Measurements from ENCODE around the gene VIT. TPM values are rescaled to one million over a fixed set of nuclear protein-coding genes. Genes with fewer than 3 reads are reported as not detected.

VIT gene
- total RNA-seq, 2 donors from 2014 or later: 23.9 to 31.4 TPM

DNA sequence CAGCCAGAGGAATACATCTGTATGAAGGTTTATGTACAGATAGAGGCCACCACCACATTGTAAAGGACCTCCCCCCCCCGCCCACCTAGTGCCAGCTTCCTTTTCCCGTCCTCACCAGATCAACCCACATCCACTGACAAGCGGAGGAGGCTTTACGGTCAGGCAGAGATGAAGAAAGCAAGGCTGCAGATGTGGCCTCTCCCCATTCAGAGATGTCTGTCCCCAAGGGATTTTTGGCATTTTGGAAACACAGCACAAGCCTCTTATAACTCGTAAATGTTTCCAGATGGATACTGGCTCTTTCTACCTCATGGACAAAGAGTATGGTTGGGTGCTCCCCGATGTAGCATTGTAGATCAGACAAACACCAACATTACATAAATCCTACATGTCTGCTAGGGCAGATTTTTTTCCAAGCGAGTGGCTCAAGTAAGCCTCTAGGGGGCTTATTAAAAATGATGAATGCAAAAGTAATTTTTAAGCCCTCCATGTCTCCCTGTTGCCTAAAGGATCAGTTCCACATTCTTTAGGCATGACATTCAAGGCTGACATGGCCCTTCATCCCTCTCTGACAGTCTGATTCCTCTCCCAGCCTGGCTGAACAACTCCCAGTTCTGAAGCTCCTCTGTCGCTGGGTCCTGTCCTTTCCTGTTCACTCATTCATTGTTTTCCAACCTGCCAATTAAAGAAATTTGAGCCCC is 11.7 kb downstream of the VIT start:
- ATAC-seq (ENCODE audit: insufficient number of reproducible peaks, low FRiP score, low read depth) (no peak), DNase-seq (ENCODE audit: low spot score) (no peak)
- H3K4me3 ChIP-seq: no peak overlapping the region
- no peak overlapping the region for H3K27ac ChIP-seq
- TF ChIP-seq, protein P1, sequence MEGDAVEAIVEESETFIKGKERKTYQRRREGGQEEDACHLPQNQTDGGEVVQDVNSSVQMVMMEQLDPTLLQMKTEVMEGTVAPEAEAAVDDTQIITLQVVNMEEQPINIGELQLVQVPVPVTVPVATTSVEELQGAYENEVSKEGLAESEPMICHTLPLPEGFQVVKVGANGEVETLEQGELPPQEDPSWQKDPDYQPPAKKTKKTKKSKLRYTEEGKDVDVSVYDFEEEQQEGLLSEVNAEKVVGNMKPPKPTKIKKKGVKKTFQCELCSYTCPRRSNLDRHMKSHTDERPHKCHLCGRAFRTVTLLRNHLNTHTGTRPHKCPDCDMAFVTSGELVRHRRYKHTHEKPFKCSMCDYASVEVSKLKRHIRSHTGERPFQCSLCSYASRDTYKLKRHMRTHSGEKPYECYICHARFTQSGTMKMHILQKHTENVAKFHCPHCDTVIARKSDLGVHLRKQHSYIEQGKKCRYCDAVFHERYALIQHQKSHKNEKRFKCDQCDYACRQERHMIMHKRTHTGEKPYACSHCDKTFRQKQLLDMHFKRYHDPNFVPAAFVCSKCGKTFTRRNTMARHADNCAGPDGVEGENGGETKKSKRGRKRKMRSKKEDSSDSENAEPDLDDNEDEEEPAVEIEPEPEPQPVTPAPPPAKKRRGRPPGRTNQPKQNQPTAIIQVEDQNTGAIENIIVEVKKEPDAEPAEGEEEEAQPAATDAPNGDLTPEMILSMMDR (IDR thresholded peaks at IDR 0.05): no peak
- H3K27me3 ChIP-seq (replicated peaks; ENCODE audit: insufficient read depth): no peaks in the 10 kb centered on the region
- H3K4me1 ChIP-seq (ENCODE audit: control insufficient read depth in 1 of 2, low read depth in 2 of 2): no peaks in the 10 kb centered on the region
- H3K36me3 ChIP-seq: no peaks in the 10 kb centered on the region
- no peaks in the 10 kb centered on the region for H3K9me3 ChIP-seq

DNA sequence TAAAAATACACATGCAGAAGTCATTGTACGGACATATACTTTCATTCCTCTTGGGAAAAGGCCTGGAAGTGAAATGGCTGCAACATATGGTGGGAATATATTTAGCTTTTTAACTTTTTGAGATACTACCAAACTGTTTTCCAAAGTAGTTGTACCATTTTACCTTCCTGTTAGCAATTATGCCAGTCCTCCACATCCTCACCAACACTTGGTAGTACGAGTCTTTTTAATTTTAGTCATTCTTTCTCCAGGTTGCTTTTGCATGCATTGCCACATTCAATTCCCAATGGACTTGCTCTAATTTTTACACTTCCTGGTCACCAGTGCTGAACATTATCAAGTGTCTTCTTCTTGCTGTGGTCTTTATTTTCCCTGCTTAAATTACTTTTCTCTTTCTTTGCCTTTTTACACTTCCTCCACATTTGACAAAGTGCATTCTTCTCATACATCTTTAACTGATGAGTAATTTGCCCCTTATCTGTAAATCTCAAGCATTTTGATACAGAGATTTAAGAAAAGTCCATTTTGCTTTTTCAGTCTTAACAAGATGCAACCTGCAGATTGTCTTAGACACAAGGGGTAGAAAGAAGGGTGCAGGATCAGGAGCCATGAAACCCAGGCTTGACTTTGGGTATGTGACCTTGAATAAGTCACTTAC is 14.5 kb downstream of the VIT start:
- DNase-seq (ENCODE audit: low spot score) (no peak), ATAC-seq (ENCODE audit: insufficient number of reproducible peaks, low FRiP score, low read depth) (no peak)
- Histone ChIP-seq H3K4me1 (ENCODE audit: control insufficient read depth in 1 of 2, low read depth in 2 of 2) (no peaks in the 10 kb centered on the region), H3K27me3 (replicated peaks; ENCODE audit: insufficient read depth) (no peaks in the 10 kb centered on the region), H3K36me3 (no peaks in the 10 kb centered on the region), H3K4me3 (no peak overlapping the region), H3K27ac (no peak overlapping the region), H3K9me3 (no peaks in the 10 kb centered on the region)
- TF ChIP-seq, protein P1 (IDR thresholded peaks at IDR 0.05): no peak

DNA sequence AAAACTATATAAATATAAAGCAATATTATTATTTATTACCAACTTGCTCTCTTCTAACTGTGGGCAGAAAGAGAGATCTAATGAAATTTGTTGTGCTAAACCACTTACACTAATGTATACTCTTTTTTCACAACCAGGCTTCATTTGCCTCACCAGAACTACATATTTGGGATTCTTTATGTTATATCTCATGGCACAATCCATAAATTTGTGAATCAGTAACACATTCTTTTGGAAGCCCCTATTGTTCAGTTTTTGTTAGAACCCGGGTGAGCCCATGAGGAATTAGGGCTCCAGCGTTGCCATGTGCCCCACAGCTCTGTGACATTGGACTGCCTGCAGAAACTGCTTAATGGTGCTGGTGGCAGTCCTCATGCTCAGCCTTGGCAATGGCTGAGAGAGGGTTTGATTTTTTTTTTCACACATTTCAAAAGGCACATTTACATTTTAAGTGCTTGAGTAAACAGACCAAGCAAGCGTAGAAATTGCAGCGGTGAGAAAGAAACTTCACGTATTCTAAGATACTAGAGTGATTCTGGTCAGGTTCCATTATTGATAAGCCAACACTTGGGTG is 15.3 kb downstream of the VIT start:
- no peaks in the 10 kb centered on the region for H3K9me3 ChIP-seq
- no peak overlapping the region for H3K27ac ChIP-seq
- no peak overlapping the region for H3K4me3 ChIP-seq
- TF ChIP-seq, protein P1 (IDR thresholded peaks at IDR 0.05): no peak
- H3K36me3 ChIP-seq: no peaks in the 10 kb centered on the region
- H3K4me1 ChIP-seq (ENCODE audit: control insufficient read depth in 1 of 2, low read depth in 2 of 2): no peaks in the 10 kb centered on the region
- no peaks in the 10 kb centered on the region for H3K27me3 ChIP-seq (replicated peaks; ENCODE audit: insufficient read depth)
- DNase-seq (ENCODE audit: low spot score): no peak
- ATAC-seq (ENCODE audit: insufficient number of reproducible peaks, low FRiP score, low read depth): no peak

DNA sequence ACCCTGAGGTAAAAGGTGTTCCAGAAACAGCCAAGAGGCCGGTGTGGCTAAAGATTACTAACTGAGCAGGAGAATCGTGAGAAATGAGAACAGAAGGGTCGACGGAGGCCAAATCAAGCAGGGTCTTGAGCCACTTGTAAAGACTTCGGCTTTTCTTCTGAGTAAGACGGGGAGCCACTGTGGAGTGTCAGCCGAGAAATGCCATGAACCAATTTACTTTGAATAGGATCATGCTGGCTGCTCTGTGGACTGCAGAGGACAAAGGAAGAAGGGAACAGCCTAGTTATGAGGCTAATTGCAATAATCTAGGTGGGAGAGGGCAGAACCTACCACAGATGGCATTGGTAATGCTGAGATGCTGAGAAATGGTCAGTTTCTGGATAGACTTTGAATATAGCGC is 16.8 kb downstream of the VIT start:
- Histone ChIP-seq H3K4me3 (no peak overlapping the region), H3K36me3 (no peaks in the 10 kb centered on the region), H3K27ac (no peak overlapping the region), H3K4me1 (ENCODE audit: control insufficient read depth in 1 of 2, low read depth in 2 of 2) (no peaks in the 10 kb centered on the region), H3K9me3 (no peaks in the 10 kb centered on the region), H3K27me3 (replicated peaks; ENCODE audit: insufficient read depth) (no peaks in the 10 kb centered on the region)
- ATAC-seq (ENCODE audit: insufficient number of reproducible peaks, low FRiP score, low read depth) (no peak), DNase-seq (ENCODE audit: low spot score) (no peak)
- TF ChIP-seq, protein P1 (IDR thresholded peaks at IDR 0.05): no peak

DNA sequence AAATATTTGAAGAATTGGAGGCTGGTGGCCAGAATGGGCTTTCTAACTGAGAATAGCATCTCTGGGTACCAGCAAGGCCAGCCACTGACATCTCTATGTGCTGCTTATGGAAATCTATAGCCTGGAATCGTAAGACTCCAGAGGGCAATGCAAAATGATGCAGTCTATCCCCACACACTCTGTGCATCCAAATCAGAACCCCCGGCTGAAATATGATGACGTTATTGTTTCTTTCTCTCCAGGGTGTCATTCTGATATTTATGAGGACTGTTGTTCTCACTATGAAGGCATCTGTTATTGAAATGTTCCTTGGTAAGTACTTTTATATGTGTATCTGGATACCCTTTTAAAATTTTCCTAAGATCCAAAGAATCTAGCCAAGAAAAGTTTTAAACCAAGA is 19.6 kb downstream of the VIT start:
- no peak for DNase-seq (ENCODE audit: low spot score)
- Histone ChIP-seq H3K36me3 (no peaks in the 10 kb centered on the region), H3K4me1 (ENCODE audit: control insufficient read depth in 1 of 2, low read depth in 2 of 2) (no peaks in the 10 kb centered on the region), H3K4me3 (no peak overlapping the region), H3K27me3 (replicated peaks; ENCODE audit: insufficient read depth) (no peaks in the 10 kb centered on the region), H3K27ac (no peak overlapping the region), H3K9me3 (peaks cover 3% of the 10 kb centered on the region)
- TF ChIP-seq, protein P1 (IDR thresholded peaks at IDR 0.05): no peak
- no peak for ATAC-seq (ENCODE audit: insufficient number of reproducible peaks, low FRiP score, low read depth)
